CD14-positive monocyte (primary cell): ENCODE measurements around the gene ABCG5. TPM values are rescaled to one million over a fixed set of nuclear protein-coding genes. Genes with fewer than 3 reads are reported as not detected.

Experiments
- DNase-seq, 3 donors: peaks; one replicate each; pipeline ENCODE4 v3.0.0-alpha.2; 2011 to 2022
- H2AFZ ChIP-seq: 2 replicates; pipeline ENCODE4 v1.6.0; 2012; ENCODE audit warnings: mild to moderate bottlenecking, low read depth, low read length, inconsistent platforms; ENCODE audit not compliant: insufficient read depth, poor library complexity, severe bottlenecking
- H3K27ac ChIP-seq, 2 donors: 1 replicate in 1 of 2; 2 replicates in 1 of 2; pipeline ENCODE4 v1.5.1; 2012 to 2013; ENCODE audit warnings: low read length in 2 of 2, control low read depth in 1 of 2, inconsistent platforms in 1 of 2, low read depth in 1 of 2, mild to moderate bottlenecking in 1 of 2
- H3K27me3 ChIP-seq, 2 donors: one replicate each; pipeline versions ENCODE4 v1.6.0 to v1.6.1; 2011 to 2013; ENCODE audit warnings: low read length in 2 of 2; ENCODE audit not compliant: control insufficient read depth in 2 of 2, insufficient read depth in 2 of 2
- H3K36me3 ChIP-seq, 2 donors: replicated peaks in 1 of 2; 1 replicate in 1 of 2; 2 replicates in 1 of 2; pipeline versions ENCODE4 v1.5.1 to v1.6.1; 2012 to 2013; ENCODE audit warnings: low read length in 2 of 2, control low read depth in 1 of 2, inconsistent platforms in 1 of 2, mild to moderate bottlenecking in 1 of 2; ENCODE audit not compliant: insufficient read depth in 2 of 2, control insufficient read depth in 1 of 2
- H3K4me1 ChIP-seq, 2 donors: 1 replicate in 1 of 2; 2 replicates in 1 of 2; pipeline versions ENCODE4 v1.5.1 to v1.6.1; 2012 to 2013; ENCODE audit warnings: low read length in 2 of 2, control low read depth in 1 of 2, inconsistent platforms in 1 of 2, mild to moderate bottlenecking in 1 of 2, moderate library complexity in 1 of 2; ENCODE audit not compliant: insufficient read depth in 2 of 2, control insufficient read depth in 1 of 2
- H3K4me2 ChIP-seq: replicated peaks from 2 replicates; pipeline ENCODE3; 2012; ENCODE audit warnings: low read length, moderate library complexity, mild to moderate bottlenecking; ENCODE audit not compliant: poor library complexity, severe bottlenecking; ENCODE audit errors: extremely low read depth
- H3K4me3 ChIP-seq, 3 experiments: fragments of 200-600 bp in 1 of 3; sonication (generic) in 1 of 3; replicated peaks in 1 of 3; 1 replicate in 2 of 3; 2 replicates in 1 of 3; pipeline ENCODE4 v1.5.1; 2011 to 2013; ENCODE audit warnings: low read length in 3 of 3, mild to moderate bottlenecking in 3 of 3, control low read depth in 2 of 3, low read depth in 2 of 3, inconsistent platforms in 1 of 3, moderate library complexity in 1 of 3
- H3K79me2 ChIP-seq: 2 replicates; pipeline ENCODE4 v1.6.0; 2012; ENCODE audit warnings: mild to moderate bottlenecking, control low read depth, inconsistent platforms, low read length, moderate library complexity; ENCODE audit not compliant: insufficient read depth
- H3K9ac ChIP-seq: 2 replicates; pipeline ENCODE4 v1.6.0; 2017; ENCODE audit warnings: low read length, mild to moderate bottlenecking; ENCODE audit not compliant: insufficient read depth, poor library complexity, severe bottlenecking
- H3K9me3 ChIP-seq, 2 donors: replicated peaks in 1 of 2; 1 replicate in 1 of 2; 2 replicates in 1 of 2; pipeline versions ENCODE4 v1.5.1 to v1.6.1; 2012 to 2013; ENCODE audit warnings: low read length in 2 of 2, control low read depth in 1 of 2; ENCODE audit not compliant: control insufficient read depth in 1 of 2, insufficient read depth in 1 of 2
- H4K20me1 ChIP-seq: 2 replicates; pipeline ENCODE4 v1.6.0; 2012; ENCODE audit warnings: mild to moderate bottlenecking, low read length, control low read depth, moderate library complexity; ENCODE audit not compliant: insufficient read depth
- H3K27ac Mint-ChIP-seq, 7 donors: one replicate each; pipeline ENCODE4 v1.8.0; 2020; ENCODE audit warnings: mild to moderate bottlenecking in 7 of 7, mixed read lengths in 7 of 7, moderate library complexity in 6 of 7, inconsistent platforms in 2 of 7
- H3K27me3 Mint-ChIP-seq, 3 donors: one replicate each; pipeline ENCODE4 v1.8.0; 2021 to 2022; ENCODE audit warnings: low read depth in 3 of 3, mild to moderate bottlenecking in 3 of 3, mixed read lengths in 3 of 3, moderate library complexity in 3 of 3, inconsistent platforms in 1 of 3
- H3K36me3 Mint-ChIP-seq, 2 donors: one replicate each; pipeline ENCODE4 v1.8.0; 2020; ENCODE audit warnings: mixed read lengths in 2 of 2, inconsistent platforms in 1 of 2, mild to moderate bottlenecking in 1 of 2
- H3K4me1 Mint-ChIP-seq: one replicate; pipeline ENCODE4 v1.8.0; 2020; ENCODE audit warnings: mild to moderate bottlenecking, mixed read lengths
- H3K4me3 Mint-ChIP-seq, 2 donors: one replicate each; pipeline ENCODE4 v1.8.0; 2020; ENCODE audit warnings: mild to moderate bottlenecking in 2 of 2, mixed read lengths in 2 of 2, moderate library complexity in 1 of 2
- H3K9me3 Mint-ChIP-seq, 7 donors: one replicate each; pipeline ENCODE4 v1.8.0; 2020 to 2022; ENCODE audit warnings: mixed read lengths in 7 of 7, mild to moderate bottlenecking in 6 of 7, moderate library complexity in 6 of 7, inconsistent platforms in 2 of 7
- CTCF ChIP-seq: fragments of 200-600 bp; IDR thresholded peaks from one replicate; pipeline ENCODE4 v1.8.0; 2022; ENCODE audit warnings: antibody characterized with exemption, mild to moderate bottlenecking
- WGBS: methylation state at CpG from one replicate; pipeline ENCODE4 v1.1.5; 2013; ENCODE audit warnings: missing lambda C conversion rate; ENCODE audit not compliant: insufficient coverage; 5-methylcytosine and 5-hydroxymethylcytosine counted together
- intact Hi-C, 2 donors: fragments of 100-400 bp; cut with micrococcal nuclease; formaldehyde crosslinking; loops; one replicate each; pipeline versions ENCODE4 v1.15.0 to v1.15.1; 2023
- polyA plus RNA-seq, 3 donors: library from polyadenylated mRNA; depleted of rRNA in 1 of 3; unstranded in 2 of 3; stranded (reverse) in 1 of 3; fragments of 300-500 nt in 2 of 3; fragments of >200 nt in 1 of 3; fragmentation: Illumina TruSeq in 2 of 3; gene quantifications; 1 replicate in 2 of 3; 2 replicates in 1 of 3; pipeline ENCODE4 v1.2.3, GENCODE V29; 2012 to 2021

The ABCG5 gene
- polyA plus RNA-seq, 3 donors: not detected

DNA sequence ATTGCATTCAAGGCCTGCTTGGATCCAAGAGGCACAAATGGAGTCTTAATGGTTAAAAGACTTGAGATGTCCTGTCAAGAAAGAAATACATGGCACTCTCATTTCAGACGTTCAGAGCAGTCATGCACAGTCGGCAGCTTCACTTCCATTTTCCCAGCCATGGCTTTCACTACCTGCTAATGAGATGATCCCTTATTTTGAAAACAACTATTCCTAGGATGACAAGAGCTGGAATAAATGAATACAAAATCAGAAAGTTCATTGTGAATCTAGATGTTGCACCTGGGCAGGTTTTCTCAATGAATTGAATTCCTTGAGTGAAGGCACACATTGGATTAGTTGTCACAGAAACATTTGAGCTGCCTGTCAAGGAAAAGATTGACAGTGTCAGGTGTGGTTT, 25.7 kb downstream of the ABCG5 start:
- Histone ChIP-seq H3K9me3 (no peaks in the 10 kb centered on the region), H2AFZ (no peak overlapping the region), H3K4me3 (no peak overlapping the region), H3K4me2 (no peak overlapping the region), H4K20me1 (no peaks in the 10 kb centered on the region), H3K27me3 (no peaks in the 10 kb centered on the region), H3K79me2 (no peaks in the 10 kb centered on the region), H3K36me3 (no peaks in the 10 kb centered on the region), H3K9ac (no peak overlapping the region), H3K27ac (no peak overlapping the region), H3K4me1 (no peaks in the 10 kb centered on the region)
- Mint-ChIP-seq H3K27me3 (no peaks in the 10 kb centered on the region), H3K9me3 (no peaks in the 10 kb centered on the region), H3K27ac (no peak overlapping the region), H3K4me1 (no peaks in the 10 kb centered on the region), H3K36me3 (no peaks in the 10 kb centered on the region), H3K4me3 (no peak overlapping the region)
- intact Hi-C loops: no loop called here
- DNase-seq: no peak
- TF ChIP-seq CTCF: no peak
- no CpG with 5 or more reads among the region's 2 CpGs for WGBS

DNA sequence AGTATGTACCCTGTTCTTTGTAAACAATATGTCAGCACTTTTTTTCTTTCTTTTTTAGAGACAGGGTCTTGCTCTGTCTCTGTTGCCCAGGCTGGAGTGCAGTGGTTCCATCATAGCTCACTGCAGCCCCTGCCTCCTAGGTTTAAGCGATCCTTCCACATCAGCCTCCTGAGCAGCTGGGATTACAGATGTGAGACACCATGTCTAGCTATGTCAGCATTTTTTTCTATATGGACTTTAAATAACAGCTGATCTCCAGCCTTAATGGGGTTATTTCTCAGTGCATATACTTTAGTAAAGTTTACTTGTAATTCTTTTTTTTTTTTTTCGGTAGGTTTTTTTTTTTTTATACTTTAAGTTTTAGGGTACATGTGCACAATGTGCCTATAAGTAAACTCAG, 26.6 kb downstream of the ABCG5 start:
- no peaks in the 10 kb centered on the region for H3K36me3 ChIP-seq
- no CpG with 5 or more reads among the region's 2 CpGs for WGBS
- no peaks in the 10 kb centered on the region for H3K79me2 ChIP-seq
- Mint-ChIP-seq H3K4me1 (no peaks in the 10 kb centered on the region), H3K27ac (no peak overlapping the region), H3K4me3 (no peak overlapping the region), H3K9me3 (no peaks in the 10 kb centered on the region), H3K27me3 (no peaks in the 10 kb centered on the region), H3K36me3 (no peaks in the 10 kb centered on the region)
- intact Hi-C loops: no loop called here
- no peaks in the 10 kb centered on the region for H3K9me3 ChIP-seq
- no peak for DNase-seq
- H2AFZ ChIP-seq: no peak overlapping the region
- H3K4me1 ChIP-seq: no peaks in the 10 kb centered on the region
- H3K27ac ChIP-seq: no peak overlapping the region
- no peak for TF ChIP-seq CTCF
- H3K27me3 ChIP-seq: no peaks in the 10 kb centered on the region
- H3K4me2 ChIP-seq: no peak overlapping the region
- no peak overlapping the region for H3K9ac ChIP-seq
- H3K4me3 ChIP-seq: no peak overlapping the region
- no peaks in the 10 kb centered on the region for H4K20me1 ChIP-seq
